GM23338 (cell line): Measurements from ENCODE around the gene TMEM222. TPM values are rescaled to one million over a fixed set of nuclear protein-coding genes. Genes with fewer than 3 reads are reported as not detected.
A peak's percentile ranks its signal among the peaks of the same experiment; 100 is the strongest.

ENCODE experiments used
- ATAC-seq: fragments of 200-7000 bp; cut with Tn5 transposase; 3 replicates; pipeline ENCODE4 v1.9.1; 2020
- DNase-seq: peaks from one replicate; pipeline ENCODE4 v3.0.0-alpha.2; 2015; ENCODE audit warnings: low spot score
- H2AFZ ChIP-seq: fragments of 200-600 bp; sonication (generic); 2 replicates; pipeline ENCODE4 v1.8.0; 2016; ENCODE audit warnings: antibody characterized with exemption, mild to moderate bottlenecking, moderate library complexity
- H3F3A ChIP-seq: fragments of 200-600 bp; sonication (generic); replicated peaks from 2 replicates; pipeline ENCODE4 v1.8.0; 2017; ENCODE audit warnings: antibody characterized with exemption, mixed run types, low read depth
- H3K27ac ChIP-seq: fragments of 200-600 bp; sonication (generic); 2 replicates; pipeline ENCODE4 v1.6.1; 2016; ENCODE audit warnings: low read depth
- H3K27me3 ChIP-seq: fragments of 200-600 bp; sonication (generic); 2 replicates; pipeline ENCODE4 v1.8.0; 2016; ENCODE audit warnings: mild to moderate bottlenecking, mixed run types, moderate library complexity; ENCODE audit not compliant: insufficient read depth
- H3K36me3 ChIP-seq: fragments of 200-600 bp; sonication (generic); 2 replicates; pipeline ENCODE4 v1.8.0; 2016; ENCODE audit warnings: mild to moderate bottlenecking; ENCODE audit not compliant: insufficient read depth
- H3K4me1 ChIP-seq: fragments of 200-600 bp; sonication (generic); 2 replicates; pipeline ENCODE4 v1.8.0; 2016; ENCODE audit warnings: mild to moderate bottlenecking, moderate library complexity; ENCODE audit not compliant: insufficient read depth
- H3K4me2 ChIP-seq: fragments of 200-600 bp; sonication (generic); 2 replicates; pipeline ENCODE4 v1.7.1; 2017; ENCODE audit warnings: mixed run types
- H3K4me3 ChIP-seq: fragments of 200-600 bp; sonication (generic); 2 replicates; pipeline ENCODE4 v1.6.1; 2016; ENCODE audit warnings: mixed run types
- H3K79me2 ChIP-seq: fragments of 200-600 bp; sonication (generic); replicated peaks from 2 replicates; pipeline ENCODE4 v1.8.0; 2017; ENCODE audit warnings: mild to moderate bottlenecking; ENCODE audit not compliant: insufficient read depth
- H3K9me2 ChIP-seq: fragments of 200-600 bp; sonication (generic); 2 replicates; pipeline ENCODE4 v1.8.0; 2017; ENCODE audit not compliant: insufficient read depth
- H4K20me1 ChIP-seq: fragments of 200-600 bp; sonication (generic); replicated peaks from 2 replicates; pipeline ENCODE4 v1.8.0; 2017; ENCODE audit warnings: mild to moderate bottlenecking; ENCODE audit not compliant: insufficient read depth
- H3K27ac Mint-ChIP-seq: 2 replicates; pipeline ENCODE4 v1.8.0; 2020; ENCODE audit warnings: inconsistent platforms, mild to moderate bottlenecking, moderate library complexity, mixed read lengths
- H3K27me3 Mint-ChIP-seq: 3 replicates; pipeline ENCODE4 v1.8.0; 2022; ENCODE audit warnings: low read depth, mild to moderate bottlenecking, moderate library complexity, mixed read lengths, inconsistent platforms; ENCODE audit not compliant: insufficient read depth, poor library complexity
- H3K36me3 Mint-ChIP-seq: 3 replicates; pipeline ENCODE4 v1.8.0; 2021; ENCODE audit warnings: low read depth, mild to moderate bottlenecking, inconsistent platforms, moderate library complexity, mixed read lengths
- H3K4me1 Mint-ChIP-seq: 3 replicates; pipeline ENCODE4 v1.8.0; 2020; ENCODE audit warnings: mild to moderate bottlenecking, inconsistent platforms, mixed read lengths
- H3K4me3 Mint-ChIP-seq: 3 replicates; pipeline ENCODE4 v1.8.0; 2021; ENCODE audit warnings: moderate library complexity, mild to moderate bottlenecking, inconsistent platforms, mixed read lengths
- H3K9me3 Mint-ChIP-seq: 3 replicates; pipeline ENCODE4 v1.8.0; 2020; ENCODE audit warnings: moderate library complexity, mild to moderate bottlenecking, inconsistent platforms, mixed read lengths
- CTCF ChIP-seq, 2 experiments: fragments of 200-600 bp in 1 of 2; sonication (generic) in 1 of 2; conservative IDR thresholded peaks; 2 replicates each; pipeline versions ENCODE4 v1.5.1 to v1.6.1; 2016 to 2017; ENCODE audit warnings: antibody characterized with exemption in 2 of 2, low read depth in 2 of 2, mild to moderate bottlenecking in 2 of 2, moderate library complexity in 1 of 2
- ETS1 ChIP-seq: IDR thresholded peaks from 2 replicates; pipeline ENCODE4 v1.6.1; 2016; ENCODE audit warnings: antibody characterized with exemption
- EZH2 ChIP-seq: fragments of 200-600 bp; sonication (generic); IDR thresholded peaks from one replicate; pipeline ENCODE4 v1.8.0; 2017; ENCODE audit warnings: antibody characterized with exemption, mild to moderate bottlenecking, low read depth; ENCODE audit not compliant: unreplicated experiment
- EZH2phosphoT487 ChIP-seq: fragments of 200-600 bp; sonication (generic); IDR thresholded peaks from one replicate; pipeline ENCODE4 v1.8.1; 2018; ENCODE audit warnings: antibody characterized with exemption; ENCODE audit not compliant: unreplicated experiment
- JUNB ChIP-seq: IDR thresholded peaks from one replicate; pipeline ENCODE4 v1.6.1; 2016; ENCODE audit warnings: antibody characterized with exemption; ENCODE audit not compliant: unreplicated experiment
- NANOG ChIP-seq: IDR thresholded peaks from 2 replicates; pipeline ENCODE4 v1.6.1; 2016; ENCODE audit warnings: antibody characterized with exemption, borderline replicate concordance
- POLR2AphosphoS5 ChIP-seq: IDR thresholded peaks from 2 replicates; pipeline ENCODE4 v1.6.1; 2016; ENCODE audit warnings: antibody characterized with exemption, low read depth
- STAT1 ChIP-seq: IDR thresholded peaks from one replicate; pipeline ENCODE4 v1.6.1; 2016; ENCODE audit warnings: antibody characterized with exemption; ENCODE audit not compliant: unreplicated experiment
- ZNF114 ChIP-seq: fragments of 250-450 bp; sonication (Bioruptor Pico); IDR thresholded peaks from 2 replicates; pipeline ENCODE4 v1.5.0; 2020; ENCODE audit warnings: mild to moderate bottlenecking, moderate library complexity
- ZNF331 ChIP-seq: fragments of 250-450 bp; sonication (Bioruptor Pico); IDR thresholded peaks from 2 replicates; pipeline ENCODE4 v1.5.0; 2020; ENCODE audit warnings: low read depth, mild to moderate bottlenecking, moderate library complexity
- ZNF462 ChIP-seq: fragments of 250-450 bp; sonication (Bioruptor Pico); IDR thresholded peaks from 2 replicates; pipeline ENCODE4 v1.5.0; 2020; ENCODE audit warnings: mild to moderate bottlenecking, moderate library complexity
- polyA plus RNA-seq: library from polyadenylated mRNA; unstranded; fragments of >200 nt; fragmentation: Nextera tagmentation; extraction: Ambion mirVana; gene quantifications from 2 replicates; pipeline ENCODE4 v1.2.1, GENCODE V29; 2016
- total RNA-seq: library from RNA; depleted of rRNA; stranded (reverse); fragments of >200 nt; shearing (Covaris generic); gene quantifications from 2 replicates; pipeline ENCODE4 v1.2.3, GENCODE V29; 2014

The TMEM222 gene
- total and polyA plus RNA-seq, 2 experiments from 2014 or later: 17.8 to 22.6 TPM

GRCh38 chr1:27361044-27361402, 39.1 kb downstream of the TMEM222 start:
- H3K4me1 ChIP-seq: peaks cover 20% of the 10 kb centered on the region
- TF ChIP-seq POLR2AphosphoS5 (peak; percentile 34; the same call in 1 of the 2 replicates), NANOG (no peak), EZH2 (peak; percentile 13), ZNF114 (CRISPR knock-in tag) (no peak)
- peak; percentile 55 for DNase-seq
- Mint-ChIP-seq H3K4me1 (peaks cover 29% of the 10 kb centered on the region), H3K36me3 (no peaks in the 10 kb centered on the region), H3K4me3 (peak overlapping the region; percentile 74), H3K9me3 (no peaks in the 10 kb centered on the region), H3K27me3 (peaks cover 51% of the 10 kb centered on the region), H3K27ac (no peak overlapping the region)
- H3K27me3 ChIP-seq: peaks cover 47% of the 10 kb centered on the region
- H4K20me1 ChIP-seq: no peaks in the 10 kb centered on the region
- no peak; the same call in 2 of the 3 replicates for ATAC-seq
- H3K4me2 ChIP-seq: peak overlapping the region; percentile 94
- H3K4me3 ChIP-seq: peak overlapping the region; percentile 88
- H3F3A ChIP-seq: 0 out of 2 replicates have a peak, but pooled peaks cover 10% of the 10 kb centered on the region
- H3K27ac ChIP-seq: no peak overlapping the region
- H3K9me2 ChIP-seq: no peaks in the 10 kb centered on the region
- no peaks in the 10 kb centered on the region for H3K79me2 ChIP-seq
- H3K36me3 ChIP-seq: no peaks in the 10 kb centered on the region
- peak overlapping the region; percentile 97 for H2AFZ ChIP-seq

GRCh38 chr1:27361553-27361952, 39.6 kb downstream of the TMEM222 start:
- Mint-ChIP-seq H3K4me3 (peak overlapping the region; percentile 74; the same call in 2 of the 3 replicates), H3K27ac (no peak overlapping the region), H3K9me3 (no peaks in the 10 kb centered on the region), H3K4me1 (peaks cover 29% of the 10 kb centered on the region), H3K27me3 (peaks cover 51% of the 10 kb centered on the region), H3K36me3 (no peaks in the 10 kb centered on the region)
- no peaks in the 10 kb centered on the region for H3K79me2 ChIP-seq
- H3K4me2 ChIP-seq: peak overlapping the region; percentile 94
- no peaks in the 10 kb centered on the region for H4K20me1 ChIP-seq
- no peaks in the 10 kb centered on the region for H3K9me2 ChIP-seq
- H3K4me1 ChIP-seq: peaks cover 20% of the 10 kb centered on the region
- ATAC-seq: no peak
- no peak overlapping the region for H3K27ac ChIP-seq
- H3K27me3 ChIP-seq: peaks cover 47% of the 10 kb centered on the region
- H3F3A ChIP-seq: peaks cover 5% of the 10 kb centered on the region; the same call in 1 of the 2 replicates
- H2AFZ ChIP-seq: no peak overlapping the region
- no peaks in the 10 kb centered on the region for H3K36me3 ChIP-seq
- peak overlapping the region; percentile 88; the same call in 1 of the 2 replicates for H3K4me3 ChIP-seq
- DNase-seq: no peak
- TF ChIP-seq EZH2phosphoT487 (no peak), EZH2 (no peak), ZNF331 (CRISPR knock-in tag) (no peak), ETS1 (no peak), CTCF (conservative IDR thresholded peaks at IDR 0.05; ENCODE audit: low read depth in 2 of 2) (no peak), POLR2AphosphoS5 (no peak), JUNB (no peak), ZNF114 (CRISPR knock-in tag) (no peak), STAT1 (no peak), NANOG (no peak), ZNF462 (CRISPR knock-in tag) (no peak)
